Sigmoid colon (tissue), 7 donors: Measurements from ENCODE around the gene MRPL36. TPM values are rescaled to one million over a fixed set of nuclear protein-coding genes. Genes with fewer than 3 reads are reported as not detected.

ENCODE experiments used
- DNase-seq: peaks from one replicate; pipeline ENCODE4 v3.0.0-alpha.2; 2019
- H3K27ac ChIP-seq, 4 donors: fragments of 200-600 bp; sonication (generic); one replicate each; pipeline ENCODE4 v1.5.1; 2016 to 2019; ENCODE audit warnings: mild to moderate bottlenecking in 1 of 4
- H3K27me3 ChIP-seq, 3 donors: fragments of 200-600 bp; sonication (generic); one replicate each; pipeline ENCODE4 v1.5.1; 2019; ENCODE audit warnings: mild to moderate bottlenecking in 1 of 3
- H3K36me3 ChIP-seq, 4 donors: fragments of 200-600 bp; sonication (generic); one replicate each; pipeline ENCODE4 v1.5.1; 2016 to 2019
- H3K4me1 ChIP-seq, 4 donors: fragments of 200-600 bp; sonication (generic); one replicate each; pipeline ENCODE4 v1.5.1; 2017 to 2019
- H3K4me3 ChIP-seq, 4 donors: fragments of 200-600 bp; sonication (generic); one replicate each; pipeline ENCODE4 v1.5.1; 2017 to 2019; ENCODE audit warnings: mild to moderate bottlenecking in 2 of 4, moderate library complexity in 1 of 4
- H3K9me3 ChIP-seq, 4 donors: fragments of 200-600 bp in 3 of 4; sonication (generic) in 3 of 4; one replicate each; pipeline versions ENCODE4 v1.5.1 to v1.6.1; 2013 to 2019
- CTCF ChIP-seq, 4 experiments: fragments of 450-650 bp in 3 of 4; fragments of 200-600 bp in 1 of 4; IDR thresholded peaks; one replicate each; pipeline ENCODE4 v1.5.1; 2016 to 2019; ENCODE audit warnings: antibody characterized with exemption in 4 of 4, mild to moderate bottlenecking in 3 of 4, moderate library complexity in 2 of 4
- EP300 ChIP-seq, 4 donors: sonication (generic); formaldehyde crosslinking; IDR thresholded peaks; one replicate each; pipeline ENCODE4 v1.6.1; 2017; ENCODE audit warnings: antibody characterized with exemption in 4 of 4
- POLR2A ChIP-seq, 2 donors: fragments of 450-650 bp; IDR thresholded peaks; one replicate each; pipeline ENCODE4 v1.6.1; 2016; ENCODE audit warnings: antibody characterized with exemption in 2 of 2, mild to moderate bottlenecking in 2 of 2, moderate library complexity in 2 of 2
- POLR2AphosphoS5 ChIP-seq, 4 donors: sonication (generic); formaldehyde crosslinking; IDR thresholded peaks; one replicate each; pipeline ENCODE4 v1.6.1; 2017; ENCODE audit warnings: antibody characterized with exemption in 4 of 4
- WGBS, 2 donors: extraction: QIAGEN DNeasy Blood & Tissue Kit; methylation state at CpG; one replicate each; pipeline ENCODE4 v1.1.7; 2013; 5-methylcytosine and 5-hydroxymethylcytosine counted together
- intact Hi-C: fragments of 100-400 bp; cut with DNase I; formaldehyde crosslinking; loops from one replicate; pipeline ENCODE4 v1.15.1; 2023
- polyA plus RNA-seq, 3 donors: library from polyadenylated mRNA; stranded (reverse); fragments of 200-250 nt; gene quantifications; one replicate each; pipeline ENCODE4 v1.2.3, GENCODE V29; 2013
- total RNA-seq, 4 donors: library from RNA; depleted of rRNA; stranded (reverse); fragments of >200 nt; gene quantifications; one replicate each; pipeline ENCODE4 v1.1.0, GENCODE V29; 2016
- donor health status: healthy with polysubstance abuse.
- donor health status: Bipolar disorder and iron deficiency.
- donor health status: healthy.

MRPL36 gene
- total and polyA plus RNA-seq, 7 donors: 32.4 to 77.9 (median 59.4) TPM

GRCh38 chr5:1832511-1833250 is 33.0 kb upstream of the MRPL36 start:
- Histone ChIP-seq H3K27ac (no peak overlapping the region), H3K4me1 (no peaks in the 10 kb centered on the region), H3K9me3 (no peaks in the 10 kb centered on the region), H3K36me3 (no peaks in the 10 kb centered on the region), H3K4me3 (no peak overlapping the region), H3K27me3 (peaks cover 0 to 15% (median 0%) of the 10 kb centered on the region in 3 donors)
- WGBS, 2 donors: 75 to 77% methylated on average over 28 of the region's 28 CpGs
- TF ChIP-seq CTCF (IDR thresholded peaks at IDR 0.05): no peak
- TF ChIP-seq POLR2AphosphoS5 (IDR thresholded peaks at IDR 0.05): no peak
- TF ChIP-seq EP300 (IDR thresholded peaks at IDR 0.05): no peak
- TF ChIP-seq POLR2A (IDR thresholded peaks at IDR 0.05): no peak
- intact Hi-C loops: no loop called here
- no peak for DNase-seq

GRCh38 chr5:1831677-1832313 is 32.2 kb upstream of the MRPL36 start:
- TF ChIP-seq CTCF (IDR thresholded peaks at IDR 0.05) (no peak), POLR2AphosphoS5 (IDR thresholded peaks at IDR 0.05) (no peak), EP300 (IDR thresholded peaks at IDR 0.05) (no peak), POLR2A (IDR thresholded peaks at IDR 0.05) (no peak)
- 39 to 47% methylated on average over 14 of the region's 14 CpGs for WGBS, 2 donors
- intact Hi-C loops: no loop called here
- no peak for DNase-seq
- H3K27ac ChIP-seq: no peak overlapping the region
- no peak overlapping the region for H3K4me3 ChIP-seq
- H3K4me1 ChIP-seq: no peaks in the 10 kb centered on the region
- H3K9me3 ChIP-seq: no peaks in the 10 kb centered on the region
- peaks cover 0 to 6% (median 0%) of the 10 kb centered on the region in 4 donors for H3K36me3 ChIP-seq
- peaks cover 0 to 8% (median 0%) of the 10 kb centered on the region in 3 donors for H3K27me3 ChIP-seq

GRCh38 chr5:1831257-1831656 is 31.6 kb upstream of the MRPL36 start:
- TF ChIP-seq POLR2AphosphoS5 (IDR thresholded peaks at IDR 0.05) (no peak), CTCF (IDR thresholded peaks at IDR 0.05) (no peak), POLR2A (IDR thresholded peaks at IDR 0.05) (no peak), EP300 (IDR thresholded peaks at IDR 0.05) (no peak)
- intact Hi-C loops: no loop called here
- Histone ChIP-seq H3K9me3 (no peaks in the 10 kb centered on the region), H3K4me3 (no peak overlapping the region), H3K27me3 (peaks cover 0 to 4% (median 0%) of the 10 kb centered on the region in 3 donors), H3K4me1 (no peaks in the 10 kb centered on the region), H3K27ac (no peak overlapping the region), H3K36me3 (peaks cover 0 to 6% (median 0%) of the 10 kb centered on the region in 4 donors)
- no peak for DNase-seq
- WGBS, 2 donors: 90% methylated on average over 11 of the region's 11 CpGs

GRCh38 chr5:1830571-1831228 is 31.1 kb upstream of the MRPL36 start:
- H3K9me3 ChIP-seq: no peaks in the 10 kb centered on the region
- H3K4me1 ChIP-seq: no peaks in the 10 kb centered on the region
- 81 to 88% methylated on average over 17 of the region's 17 CpGs for WGBS, 2 donors
- DNase-seq: no peak
- intact Hi-C loops: no loop called here
- no peak overlapping the region for H3K4me3 ChIP-seq
- peaks cover 0 to 4% (median 0%) of the 10 kb centered on the region in 3 donors for H3K27me3 ChIP-seq
- no peak for TF ChIP-seq CTCF (IDR thresholded peaks at IDR 0.05)
- no peak for TF ChIP-seq POLR2AphosphoS5 (IDR thresholded peaks at IDR 0.05)
- TF ChIP-seq EP300 (IDR thresholded peaks at IDR 0.05): no peak
- no peak for TF ChIP-seq POLR2A (IDR thresholded peaks at IDR 0.05)
- no peak overlapping the region for H3K27ac ChIP-seq
- peaks cover 0 to 6% (median 0%) of the 10 kb centered on the region in 4 donors for H3K36me3 ChIP-seq
